ENCODE measurements around the gene LRBA. TPM values are rescaled to one million over a fixed set of nuclear protein-coding genes. Genes with fewer than 3 reads are reported as not detected.

The LRBA gene
- total RNA-seq, 4 donors from 2014 or later: 8.5 to 18.0 (median 11.9) TPM

DNA sequence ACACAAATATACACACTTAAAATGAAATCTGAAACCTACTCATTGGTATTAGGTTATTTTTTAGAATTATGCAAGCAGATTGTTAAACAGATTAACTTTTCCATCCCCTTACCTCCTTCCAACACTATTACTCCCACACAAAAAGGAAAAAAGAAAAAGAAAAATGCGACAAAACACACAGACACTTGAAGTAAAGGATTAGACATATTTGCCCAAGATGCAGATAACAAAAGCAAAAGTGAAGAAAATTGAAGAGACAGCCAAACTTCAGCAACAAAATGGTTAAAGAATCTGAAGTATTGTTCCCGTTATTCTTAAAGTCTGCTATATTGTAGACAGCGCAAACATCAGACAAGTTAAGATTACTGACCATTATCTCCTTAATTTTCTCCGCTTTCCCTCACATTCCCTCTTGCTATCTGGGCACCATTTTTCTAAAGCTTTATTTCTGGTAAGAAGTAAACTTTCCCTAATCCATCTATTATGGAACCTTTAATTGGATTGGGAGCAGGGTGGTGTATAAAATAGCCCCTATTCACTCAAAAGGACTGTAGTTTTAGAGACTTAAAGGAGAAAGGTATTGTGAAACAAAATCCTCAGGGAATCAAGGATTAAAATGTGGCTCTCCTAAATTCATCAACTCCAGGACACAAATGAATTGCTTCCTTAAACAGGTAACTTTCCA is 467.8 kb downstream of the LRBA start:
- no peak for DNase-seq
- no peaks in the 10 kb centered on the region for H3K36me3 ChIP-seq
- intact Hi-C loops (cut with DNase I; ENCODE audit: low total_unique reads) (no loop called here), in situ Hi-C loops (cut with MboI; ENCODE audit: low sequenced_read_pairs in 4 of 4) (no loop called here)
- H3K4me3 ChIP-seq: no peak overlapping the region
- no peaks in the 10 kb centered on the region for H3K4me1 ChIP-seq
- no peaks in the 10 kb centered on the region for H3K9me3 ChIP-seq
- H3K27me3 ChIP-seq: no peaks in the 10 kb centered on the region
- no peak for ATAC-seq
- TF ChIP-seq, protein P1, sequence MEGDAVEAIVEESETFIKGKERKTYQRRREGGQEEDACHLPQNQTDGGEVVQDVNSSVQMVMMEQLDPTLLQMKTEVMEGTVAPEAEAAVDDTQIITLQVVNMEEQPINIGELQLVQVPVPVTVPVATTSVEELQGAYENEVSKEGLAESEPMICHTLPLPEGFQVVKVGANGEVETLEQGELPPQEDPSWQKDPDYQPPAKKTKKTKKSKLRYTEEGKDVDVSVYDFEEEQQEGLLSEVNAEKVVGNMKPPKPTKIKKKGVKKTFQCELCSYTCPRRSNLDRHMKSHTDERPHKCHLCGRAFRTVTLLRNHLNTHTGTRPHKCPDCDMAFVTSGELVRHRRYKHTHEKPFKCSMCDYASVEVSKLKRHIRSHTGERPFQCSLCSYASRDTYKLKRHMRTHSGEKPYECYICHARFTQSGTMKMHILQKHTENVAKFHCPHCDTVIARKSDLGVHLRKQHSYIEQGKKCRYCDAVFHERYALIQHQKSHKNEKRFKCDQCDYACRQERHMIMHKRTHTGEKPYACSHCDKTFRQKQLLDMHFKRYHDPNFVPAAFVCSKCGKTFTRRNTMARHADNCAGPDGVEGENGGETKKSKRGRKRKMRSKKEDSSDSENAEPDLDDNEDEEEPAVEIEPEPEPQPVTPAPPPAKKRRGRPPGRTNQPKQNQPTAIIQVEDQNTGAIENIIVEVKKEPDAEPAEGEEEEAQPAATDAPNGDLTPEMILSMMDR (IDR thresholded peaks at IDR 0.05 in 4 of 5, conservative IDR thresholded peaks at IDR 0.05 in 1 of 5): no peak
- TF ChIP-seq POLR2A (IDR thresholded peaks at IDR 0.05): no peak
- no peak overlapping the region for H3K27ac ChIP-seq

DNA sequence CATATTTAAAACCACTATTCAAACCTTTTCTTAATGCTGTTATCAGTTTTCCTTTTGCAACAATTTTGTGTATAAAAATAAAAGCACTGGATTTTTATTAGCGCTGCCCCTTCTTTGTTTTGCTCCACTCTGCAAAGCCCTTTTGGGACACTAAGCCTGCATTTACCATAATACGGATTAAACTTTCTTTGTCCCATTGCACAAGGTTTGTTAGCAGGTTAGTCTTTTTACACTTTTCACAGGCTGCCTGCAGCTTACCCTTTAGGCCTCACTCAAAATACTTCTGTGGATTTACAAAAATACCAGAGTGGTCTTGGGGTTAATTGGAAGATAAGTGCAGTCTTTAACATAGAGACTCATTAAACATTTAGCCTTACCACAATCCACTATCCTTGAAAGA is 468.8 kb downstream of the LRBA start:
- H3K9me3 ChIP-seq: no peaks in the 10 kb centered on the region
- in situ Hi-C loops (cut with MboI; ENCODE audit: low sequenced_read_pairs in 4 of 4) (no loop called here), intact Hi-C loops (cut with DNase I; ENCODE audit: low total_unique reads) (no loop called here)
- H3K36me3 ChIP-seq: no peaks in the 10 kb centered on the region
- DNase-seq (no peak), ATAC-seq (no peak)
- H3K4me3 ChIP-seq: no peak overlapping the region
- no peak for TF ChIP-seq POLR2A (IDR thresholded peaks at IDR 0.05)
- TF ChIP-seq, protein P1 (IDR thresholded peaks at IDR 0.05 in 4 of 5, conservative IDR thresholded peaks at IDR 0.05 in 1 of 5): no peak
- no peaks in the 10 kb centered on the region for H3K4me1 ChIP-seq
- H3K27ac ChIP-seq: no peak overlapping the region
- H3K27me3 ChIP-seq: no peaks in the 10 kb centered on the region

DNA sequence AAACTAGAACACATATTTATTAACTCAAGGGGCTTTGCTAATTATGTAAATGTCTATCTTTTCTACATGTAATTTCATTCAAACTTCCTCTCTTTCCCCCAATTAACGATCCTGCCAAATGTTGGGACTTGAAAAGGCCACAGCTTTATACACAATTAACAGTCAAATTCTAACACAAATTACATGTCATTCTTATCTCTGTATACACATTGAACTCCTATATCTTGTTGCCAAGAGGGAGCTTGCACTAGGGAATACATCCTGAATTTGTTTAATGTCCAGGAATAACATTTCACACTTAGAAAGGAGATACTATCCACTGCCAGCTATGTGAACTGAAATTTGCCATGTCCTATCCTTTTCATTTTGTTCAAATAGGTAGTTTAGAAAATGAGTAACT is 472.0 kb downstream of the LRBA start:
- intact Hi-C loops (cut with DNase I; ENCODE audit: low total_unique reads): no loop called here
- no peak for DNase-seq
- H3K9me3 ChIP-seq: no peaks in the 10 kb centered on the region

DNA sequence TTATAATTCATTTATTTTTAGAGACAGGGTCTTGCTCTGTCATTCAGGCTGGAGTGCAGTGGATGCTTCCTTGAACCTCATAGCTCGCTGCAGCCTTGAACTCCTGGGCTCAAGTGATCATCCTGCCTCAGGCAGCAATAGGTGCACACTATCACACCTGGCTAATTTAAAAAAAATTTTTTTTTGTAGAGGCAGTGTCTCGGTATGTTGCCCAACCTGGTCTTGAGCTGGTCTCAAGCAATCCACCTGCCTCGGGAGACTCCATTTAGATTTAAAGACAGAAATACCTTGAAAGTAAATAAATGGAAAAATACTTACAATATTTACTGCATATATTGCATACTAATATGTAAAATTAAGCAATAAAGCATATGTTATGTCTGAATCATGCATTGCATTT is 473.4 kb downstream of the LRBA start:
- H3K4me1 ChIP-seq: no peaks in the 10 kb centered on the region
- no peaks in the 10 kb centered on the region for H3K27me3 ChIP-seq
- no peaks in the 10 kb centered on the region for H3K36me3 ChIP-seq
- no peak for TF ChIP-seq POLR2A (IDR thresholded peaks at IDR 0.05)
- TF ChIP-seq, protein P1 (IDR thresholded peaks at IDR 0.05 in 4 of 5, conservative IDR thresholded peaks at IDR 0.05 in 1 of 5): no peak
- H3K4me3 ChIP-seq: no peak overlapping the region
- H3K27ac ChIP-seq: no peak overlapping the region
- H3K9me3 ChIP-seq: no peaks in the 10 kb centered on the region
- DNase-seq (no peak), ATAC-seq (no peak)
- intact Hi-C loops (cut with DNase I; ENCODE audit: low total_unique reads): no loop called here
- in situ Hi-C loops (cut with MboI; ENCODE audit: low sequenced_read_pairs in 4 of 4): no loop called here

More for the DNA sequence above, 472.0 kb downstream of the LRBA start:
- no peak overlapping the region for H3K27ac ChIP-seq
- H3K4me1 ChIP-seq: no peaks in the 10 kb centered on the region
- no peak for ATAC-seq
- in situ Hi-C loops (cut with MboI; ENCODE audit: low sequenced_read_pairs in 4 of 4): no loop called here
- H3K36me3 ChIP-seq: no peaks in the 10 kb centered on the region
- no peak overlapping the region for H3K4me3 ChIP-seq
- no peak for TF ChIP-seq POLR2A (IDR thresholded peaks at IDR 0.05)
- TF ChIP-seq, protein P1 (IDR thresholded peaks at IDR 0.05 in 4 of 5, conservative IDR thresholded peaks at IDR 0.05 in 1 of 5): no peak
- no peaks in the 10 kb centered on the region for H3K27me3 ChIP-seq

DNA sequence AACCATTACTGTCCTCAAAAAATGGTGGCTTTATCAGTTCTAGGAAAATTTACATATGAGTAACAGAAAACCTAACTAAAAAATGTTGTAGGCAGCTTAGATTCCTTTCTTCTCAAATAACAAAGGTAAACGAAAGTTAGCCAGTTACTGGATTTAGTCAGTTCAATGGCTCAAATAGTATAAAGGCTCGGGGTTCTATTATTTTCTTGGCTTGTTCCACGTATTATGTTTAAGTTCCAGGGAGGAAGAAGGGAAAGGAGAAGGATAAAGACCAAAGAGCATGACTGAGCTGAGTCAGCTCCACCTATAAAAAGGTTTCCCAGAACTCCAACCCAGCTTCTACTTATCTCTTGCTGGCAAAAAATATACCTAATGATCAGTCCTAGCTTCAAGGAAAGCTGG is 474.1 kb downstream of the LRBA start:
- H3K4me3 ChIP-seq: no peak overlapping the region
- no peak overlapping the region for H3K27ac ChIP-seq
- no peaks in the 10 kb centered on the region for H3K9me3 ChIP-seq
- no peak for TF ChIP-seq POLR2A (IDR thresholded peaks at IDR 0.05)
- TF ChIP-seq, protein P1 (IDR thresholded peaks at IDR 0.05 in 4 of 5, conservative IDR thresholded peaks at IDR 0.05 in 1 of 5): no peak
- intact Hi-C loops (cut with DNase I; ENCODE audit: low total_unique reads) (no loop called here), in situ Hi-C loops (cut with MboI; ENCODE audit: low sequenced_read_pairs in 4 of 4) (no loop called here)
- ATAC-seq (no peak), DNase-seq (no peak)
- no peaks in the 10 kb centered on the region for H3K4me1 ChIP-seq
- no peaks in the 10 kb centered on the region for H3K36me3 ChIP-seq
- no peaks in the 10 kb centered on the region for H3K27me3 ChIP-seq

All from gastrocnemius medialis (tissue), 4 donors.